Osteocyte (in vitro differentiated cells): ENCODE results near the gene SF1. TPM values are rescaled to one million over a fixed set of nuclear protein-coding genes. Genes with fewer than 3 reads are reported as not detected.

ENCODE experiments used
- DNase-seq: peaks from one replicate; pipeline ENCODE4 v3.0.0; 2021; ENCODE audit warnings: mixed read lengths; ENCODE audit not compliant: unreplicated experiment; ENCODE audit errors: extremely low spot score
- H3K27ac Mint-ChIP-seq: one replicate; pipeline ENCODE4 v1.8.0; 2021; ENCODE audit warnings: mild to moderate bottlenecking, mixed read lengths; ENCODE audit not compliant: unreplicated experiment
- H3K27me3 Mint-ChIP-seq: one replicate; pipeline ENCODE4 v1.8.0; 2021; ENCODE audit warnings: mixed read lengths; ENCODE audit not compliant: unreplicated experiment
- H3K36me3 Mint-ChIP-seq: one replicate; pipeline ENCODE4 v1.8.0; 2021; ENCODE audit warnings: mixed read lengths; ENCODE audit not compliant: unreplicated experiment
- H3K4me1 Mint-ChIP-seq: one replicate; pipeline ENCODE4 v1.8.0; 2021; ENCODE audit warnings: mixed read lengths; ENCODE audit not compliant: unreplicated experiment
- H3K4me3 Mint-ChIP-seq: one replicate; pipeline ENCODE4 v1.8.0; 2021; ENCODE audit warnings: mild to moderate bottlenecking, moderate library complexity, mixed read lengths; ENCODE audit not compliant: unreplicated experiment
- H3K9me3 Mint-ChIP-seq: one replicate; pipeline ENCODE4 v1.8.0; 2021; ENCODE audit warnings: mixed read lengths; ENCODE audit not compliant: unreplicated experiment
- CTCF ChIP-seq: fragments of 200-600 bp; sonication (generic); IDR thresholded peaks from 2 replicates; pipeline ENCODE4 v1.5.0; 2021; ENCODE audit warnings: antibody characterized with exemption, mild to moderate bottlenecking, moderate library complexity
- total RNA-seq: library from RNA; stranded (reverse); gene quantifications from 2 replicates; pipeline ENCODE4 v1.2.1, GENCODE V29; 2021

The SF1 gene
- total RNA-seq, 1 donor from 2014 or later = 290 TPM

DNA sequence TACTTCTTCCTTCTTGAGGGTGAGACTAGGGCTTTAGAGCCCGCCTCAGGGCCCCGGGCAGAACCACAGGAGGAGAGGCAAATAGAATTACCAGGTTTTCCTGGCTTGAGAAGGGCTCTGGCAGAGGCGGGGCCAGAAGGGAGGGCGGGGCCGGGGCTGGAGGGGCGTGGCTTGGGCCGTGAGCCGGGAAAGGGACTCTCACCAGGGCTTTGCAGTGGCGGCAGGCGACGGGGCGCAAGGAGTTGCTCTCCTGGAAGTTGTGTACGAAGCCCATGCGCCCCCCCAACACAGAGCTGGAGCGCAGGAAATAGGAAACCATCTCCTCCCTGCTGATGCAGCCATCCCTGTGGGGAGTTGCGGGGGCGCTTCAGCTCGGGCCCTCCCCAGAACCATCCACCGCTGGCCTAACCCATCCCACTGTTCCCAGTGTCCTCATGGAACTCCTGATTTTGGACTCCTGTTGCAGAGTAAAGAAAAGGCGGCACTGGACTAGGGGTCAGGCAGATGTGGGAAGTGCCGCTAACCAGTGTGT lies 48.4 kb downstream of the SF1 start:
- Mint-ChIP-seq H3K4me1 (peaks cover 5% of the 10 kb centered on the region), H3K27ac (no peak overlapping the region), H3K27me3 (no peaks in the 10 kb centered on the region), H3K9me3 (no peaks in the 10 kb centered on the region), H3K4me3 (no peak overlapping the region), H3K36me3 (peaks cover 7% of the 10 kb centered on the region)
- no peak for TF ChIP-seq CTCF
- DNase-seq = no peak

DNA sequence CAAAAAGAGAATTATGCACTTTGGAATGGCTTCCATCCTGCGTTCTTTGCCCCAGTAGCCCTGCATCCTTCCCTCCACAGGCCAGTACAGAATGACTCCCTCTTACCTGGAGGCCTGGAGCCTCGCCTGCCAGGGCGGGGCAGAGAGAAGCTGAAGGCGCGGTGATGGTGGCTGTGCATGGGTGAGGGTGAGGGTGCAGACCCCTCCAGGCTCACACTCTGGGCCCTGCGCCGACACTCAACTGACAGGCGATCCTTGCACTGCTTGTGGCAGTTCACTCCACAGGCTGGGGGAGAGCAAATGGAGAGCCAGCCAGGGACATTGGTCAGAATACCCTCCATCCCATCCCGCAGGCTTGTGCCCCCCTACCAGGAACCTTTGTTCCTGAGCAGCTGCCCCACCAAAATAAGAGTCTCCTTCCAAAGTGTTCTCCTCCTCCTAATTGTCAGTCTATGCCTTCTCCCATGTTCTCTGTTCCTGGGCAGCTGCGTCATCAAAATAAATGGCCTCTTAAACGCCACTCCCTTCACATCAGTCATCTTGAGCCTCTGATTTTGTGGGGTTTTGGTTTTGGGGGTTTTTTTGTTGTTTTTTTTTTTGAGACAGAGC lies 49.5 kb downstream of the SF1 start:
- no peak for TF ChIP-seq CTCF
- Mint-ChIP-seq H3K4me3 (no peak overlapping the region), H3K36me3 (peaks cover 5% of the 10 kb centered on the region), H3K9me3 (no peaks in the 10 kb centered on the region), H3K27me3 (no peaks in the 10 kb centered on the region), H3K27ac (no peak overlapping the region), H3K4me1 (peaks cover 5% of the 10 kb centered on the region)
- no peak for DNase-seq

DNA sequence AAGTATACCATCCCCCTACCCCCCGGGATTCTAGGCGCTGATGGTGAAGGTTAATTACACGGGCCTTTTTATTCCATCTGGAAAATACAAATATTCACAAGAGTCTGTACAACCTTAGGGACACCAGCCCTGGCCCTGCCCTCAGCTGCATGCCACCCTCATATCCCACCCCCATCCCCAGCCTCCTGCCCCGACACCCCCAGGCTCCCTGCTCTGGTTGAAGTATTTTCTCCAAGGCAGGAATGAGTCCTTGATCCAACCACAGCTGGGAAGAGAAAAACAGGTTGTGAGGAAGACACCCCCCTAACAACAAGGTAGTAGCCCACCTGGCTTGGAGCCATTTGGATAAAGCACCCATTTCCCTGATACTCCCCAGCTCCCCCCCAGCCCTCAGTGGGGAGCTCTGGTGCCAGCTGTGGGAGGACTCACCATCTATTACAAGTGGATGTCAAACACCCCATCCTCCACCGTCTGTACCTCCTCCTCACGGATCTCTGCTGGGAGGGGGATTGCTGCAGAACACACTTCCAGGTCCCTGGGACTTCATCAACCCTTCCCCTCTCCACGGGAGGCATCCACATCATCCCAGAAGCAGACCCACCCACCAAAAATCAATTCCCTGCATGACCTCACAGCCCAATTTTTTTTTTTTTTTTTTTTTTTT lies 51.3 kb downstream of the SF1 start:
- Mint-ChIP-seq H3K36me3 (peaks cover 5% of the 10 kb centered on the region), H3K4me1 (peaks cover 5% of the 10 kb centered on the region), H3K27me3 (peaks cover 5% of the 10 kb centered on the region), H3K27ac (no peak overlapping the region), H3K4me3 (no peak overlapping the region), H3K9me3 (no peaks in the 10 kb centered on the region)
- TF ChIP-seq CTCF = no peak
- DNase-seq = no peak

GRCh38 chr11:64726211-64726641 lies 52.1 kb downstream of the SF1 start:
- DNase-seq = no peak
- TF ChIP-seq CTCF = no peak
- Mint-ChIP-seq H3K36me3 (peaks cover 2% of the 10 kb centered on the region), H3K9me3 (no peaks in the 10 kb centered on the region), H3K4me3 (no peak overlapping the region), H3K27ac (no peak overlapping the region), H3K27me3 (peaks cover 12% of the 10 kb centered on the region), H3K4me1 (peaks cover 5% of the 10 kb centered on the region)

- no peaks in the 10 kb centered on the region for H3K9me3 Mint-ChIP-seq
- no peak overlapping the region for H3K27ac Mint-ChIP-seq
- H3K36me3 Mint-ChIP-seq = peaks cover 2% of the 10 kb centered on the region
- no peak overlapping the region for H3K4me3 Mint-ChIP-seq
- peaks cover 24% of the 10 kb centered on the region for H3K27me3 Mint-ChIP-seq
- TF ChIP-seq CTCF = no peak
- no peak for DNase-seq
- peaks cover 4% of the 10 kb centered on the region for H3K4me1 Mint-ChIP-seq
These were observed 53.3 kb downstream of the SF1 start for GRCh38 chr11:64724863-64725532.
